Mesendoderm (in vitro differentiated cells): Measurements from ENCODE around the gene OPRL1.
"Not testable (repeated sequence)": the region's sequence is repeated elsewhere in the genome, so short reads cannot be mapped to it uniquely, and the experiment has no call there.

ENCODE experiments used
- DNase-seq: peaks from one replicate; pipeline ENCODE4 v3.0.0; 2013
- H2AK5ac ChIP-seq: 2 replicates; pipeline ENCODE4 v1.6.1; 2013; ENCODE audit warnings: low read length, inconsistent platforms
- H2BK120ac ChIP-seq: 2 replicates; pipeline ENCODE4 v1.6.1; 2013; ENCODE audit warnings: low read depth, mild to moderate bottlenecking, low read length, moderate library complexity, mixed read lengths
- H2BK15ac ChIP-seq: replicated peaks from 2 replicates; pipeline ENCODE4 v1.6.1; 2013; ENCODE audit warnings: low read depth, mild to moderate bottlenecking, moderate library complexity
- H2BK5ac ChIP-seq: 2 replicates; pipeline ENCODE4 v1.6.1; 2013; ENCODE audit warnings: low read length, inconsistent platforms
- H3K18ac ChIP-seq: 2 replicates; pipeline ENCODE4 v1.6.1; 2013; ENCODE audit warnings: mild to moderate bottlenecking, low read length, mixed read lengths
- H3K23ac ChIP-seq: one replicate; pipeline ENCODE4 v1.6.1; 2013; ENCODE audit warnings: low read length
- H3K27ac ChIP-seq: 2 replicates; pipeline ENCODE4 v1.5.1; 2013; ENCODE audit warnings: low read depth, mild to moderate bottlenecking, inconsistent platforms, low read length, moderate library complexity
- H3K27me3 ChIP-seq: 2 replicates; pipeline ENCODE4 v1.6.1; 2013; ENCODE audit warnings: low read length, control low read depth, mild to moderate bottlenecking, inconsistent platforms; ENCODE audit not compliant: insufficient read depth, poor library complexity
- H3K36me3 ChIP-seq: 2 replicates; pipeline ENCODE4 v1.6.1; 2013; ENCODE audit warnings: low read length, inconsistent platforms; ENCODE audit not compliant: control insufficient read depth, insufficient read depth
- H3K4ac ChIP-seq: one replicate; pipeline ENCODE4 v1.6.1; 2013; ENCODE audit warnings: low read depth, mild to moderate bottlenecking, low read length, moderate library complexity
- H3K4me1 ChIP-seq: 2 replicates; pipeline ENCODE4 v1.6.1; 2013; ENCODE audit warnings: low read depth, low read length, inconsistent platforms; ENCODE audit not compliant: control insufficient read depth
- H3K4me2 ChIP-seq: 2 replicates; pipeline ENCODE4 v1.6.1; 2013; ENCODE audit warnings: low read length
- H3K4me3 ChIP-seq: 2 replicates; pipeline ENCODE4 v1.5.1; 2013; ENCODE audit warnings: mild to moderate bottlenecking, low read length
- H3K56ac ChIP-seq: one replicate; pipeline ENCODE4 v1.6.1; 2013; ENCODE audit warnings: low read length
- H3K79me1 ChIP-seq: 2 replicates; pipeline ENCODE4 v1.6.1; 2013; ENCODE audit warnings: low read length, inconsistent platforms
- H3K79me2 ChIP-seq: 2 replicates; pipeline ENCODE4 v1.6.1; 2013; ENCODE audit warnings: mild to moderate bottlenecking, low read length; ENCODE audit not compliant: control insufficient read depth, insufficient read depth
- H3K9ac ChIP-seq: 2 replicates; pipeline ENCODE4 v1.6.1; 2013; ENCODE audit warnings: low read length, inconsistent platforms
- H4K5ac ChIP-seq: one replicate; pipeline ENCODE4 v1.6.1; 2013; ENCODE audit warnings: low read length
- H4K8ac ChIP-seq: one replicate; pipeline ENCODE4 v1.6.1; 2013; ENCODE audit warnings: low read depth, mild to moderate bottlenecking, control low read depth, low read length, moderate library complexity
- WGBS: extraction: QIAGEN DNeasy Blood & Tissue Kit; methylation state at CpG from one replicate; pipeline ENCODE4 v1.1.7; 2013; ENCODE audit warnings: low lambda C conversion rate, missing lambda C conversion rate; ENCODE audit not compliant: insufficient coverage; ENCODE audit errors: extremely low coverage; 5-methylcytosine and 5-hydroxymethylcytosine counted together

OPRL1 gene

GRCh38 chr20:64116016-64116415 lies 36.1 kb downstream of the OPRL1 start:
- WGBS, result no CpG with 5 or more reads among the region's 21 CpGs
- H3K27me3 ChIP-seq, result no peaks in the 10 kb centered on the region

DNA sequence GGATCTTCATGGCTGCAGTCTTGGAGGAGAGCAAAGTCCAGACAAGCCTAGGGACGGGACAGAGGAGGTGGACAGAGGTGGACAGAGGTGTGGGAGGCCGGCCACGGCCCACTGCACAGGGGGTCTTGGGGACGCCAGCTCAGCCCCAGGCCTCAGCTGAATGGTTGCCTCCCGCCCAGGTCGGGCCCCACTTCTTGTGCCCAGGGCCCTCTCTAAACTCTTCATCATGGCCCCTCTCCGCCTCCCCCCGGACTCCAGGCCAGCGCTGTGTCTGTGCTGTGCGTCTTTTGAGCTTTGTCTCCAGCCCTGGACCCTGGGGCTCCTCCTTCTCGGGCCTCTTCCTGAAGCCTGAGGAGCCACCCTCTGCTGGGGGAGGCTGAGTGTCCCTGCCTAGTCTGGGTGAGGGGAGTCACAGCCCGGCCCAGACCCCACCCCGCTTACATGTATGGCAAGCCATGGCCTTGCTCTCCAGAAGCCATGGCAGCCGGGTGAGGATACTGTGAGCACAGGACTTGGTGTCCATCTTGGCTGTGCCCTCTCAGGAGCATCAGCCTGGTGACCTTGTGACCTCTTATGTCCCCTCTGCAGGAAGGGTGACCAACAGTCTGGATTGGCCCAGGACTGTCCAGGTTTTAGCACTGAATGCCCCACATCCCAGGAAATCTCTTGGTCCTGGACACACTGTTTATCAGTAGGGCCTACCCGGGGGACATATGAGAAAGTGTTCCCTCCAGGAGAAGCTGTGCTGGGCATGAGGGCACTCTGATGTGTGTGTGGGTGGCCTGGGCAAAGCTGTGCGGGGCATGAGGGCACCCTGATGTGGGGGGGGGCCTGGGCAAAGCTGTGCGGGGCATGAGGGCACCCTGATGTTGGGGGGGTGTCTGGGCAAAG lies 36.9 kb downstream of the OPRL1 start:
- WGBS, result no CpG with 5 or more reads among the region's 17 CpGs
- no peak overlapping the region for H3K9ac ChIP-seq

More at GRCh38 chr20:64116016-64116415, 36.1 kb downstream of the OPRL1 start:
- H2AK5ac ChIP-seq, result no peak overlapping the region
- H3K4me3 ChIP-seq, result no peak overlapping the region
- no peak overlapping the region for H3K9ac ChIP-seq
- no peak for DNase-seq
- H4K8ac ChIP-seq, result no peak overlapping the region
- H3K23ac ChIP-seq, result no peak overlapping the region
- no peaks in the 10 kb centered on the region for H3K79me2 ChIP-seq
- H2BK120ac ChIP-seq, result no peak overlapping the region
- no peaks in the 10 kb centered on the region for H3K36me3 ChIP-seq
- no peak overlapping the region for H3K56ac ChIP-seq
- no peak overlapping the region for H3K18ac ChIP-seq
- H2BK15ac ChIP-seq, result no peak overlapping the region
- H3K4ac ChIP-seq, result no peak overlapping the region
- no peak overlapping the region for H3K27ac ChIP-seq
- no peaks in the 10 kb centered on the region for H3K4me1 ChIP-seq
- H3K4me2 ChIP-seq, result no peak overlapping the region
- H3K79me1 ChIP-seq, result no peaks in the 10 kb centered on the region
- no peak overlapping the region for H4K5ac ChIP-seq
- no peak overlapping the region for H2BK5ac ChIP-seq

DNA sequence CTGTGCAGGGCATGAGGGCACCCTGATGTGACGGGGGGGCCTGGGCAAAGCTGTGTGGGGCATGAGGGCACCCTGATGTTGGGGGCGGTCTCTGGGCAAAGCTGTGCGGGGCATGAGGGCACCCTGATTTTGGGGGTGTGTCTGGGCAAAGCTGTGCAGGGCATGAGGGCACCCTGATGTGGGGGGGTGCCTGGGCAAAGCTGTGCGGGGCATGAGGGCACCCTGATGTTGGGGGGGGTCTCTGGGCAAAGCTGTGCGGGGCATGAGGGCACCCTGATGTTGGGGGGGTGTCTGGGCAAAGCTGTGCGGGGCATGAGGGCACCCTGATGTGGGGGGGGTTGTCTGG lies 37.5 kb downstream of the OPRL1 start:
- H3K27me3 ChIP-seq, H2BK15ac ChIP-seq, H2BK5ac ChIP-seq, H3K56ac ChIP-seq, H2AK5ac ChIP-seq, H4K8ac ChIP-seq, H3K9ac ChIP-seq, H3K4ac ChIP-seq, H3K27ac ChIP-seq, H3K36me3 ChIP-seq, H3K4me1 ChIP-seq, H3K4me3 ChIP-seq, DNase-seq, H3K79me1 ChIP-seq, H3K4me2 ChIP-seq, H4K5ac ChIP-seq, H2BK120ac ChIP-seq, H3K18ac ChIP-seq, H3K23ac ChIP-seq, H3K79me2 ChIP-seq: not testable (repeated sequence)
- WGBS, result no CpG with 5 or more reads among the region's 6 CpGs

More for the DNA sequence above, 36.9 kb downstream of the OPRL1 start:
- Histone ChIP-seq H3K23ac (no peak overlapping the region), H3K4ac (no peak overlapping the region), H4K8ac (no peak overlapping the region), H3K79me1 (no peaks in the 10 kb centered on the region), H3K79me2 (no peaks in the 10 kb centered on the region), H3K4me3 (no peak overlapping the region), H3K36me3 (no peaks in the 10 kb centered on the region), H3K27ac (no peak overlapping the region), H3K4me2 (no peak overlapping the region), H3K27me3 (no peaks in the 10 kb centered on the region), H2BK15ac (no peak overlapping the region), H2BK120ac (no peak overlapping the region), H3K4me1 (no peaks in the 10 kb centered on the region), H2AK5ac (no peak overlapping the region), H4K5ac (no peak overlapping the region), H3K18ac (no peak overlapping the region), H3K56ac (no peak overlapping the region), H2BK5ac (no peak overlapping the region)
- no peak for DNase-seq

DNA sequence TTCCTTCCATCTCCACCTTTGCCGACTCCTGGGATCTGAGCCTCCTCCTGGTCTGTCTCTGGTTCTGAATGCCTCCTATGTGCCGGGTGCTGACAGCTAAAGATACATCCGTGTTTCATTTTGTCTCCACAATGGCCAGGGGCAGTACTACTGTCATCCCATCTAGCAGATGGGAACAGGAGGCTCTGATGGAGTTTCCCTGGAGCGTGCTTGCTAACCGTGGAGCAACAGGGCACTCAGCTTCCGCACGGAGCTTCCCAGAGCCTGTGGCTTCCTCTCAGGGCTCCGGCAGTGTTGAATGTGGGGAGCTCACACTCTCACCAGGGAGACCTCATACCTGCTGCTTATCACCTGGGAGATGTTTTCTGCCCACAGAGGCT lies 39.4 kb downstream of the OPRL1 start:
- Histone ChIP-seq H3K4me2 (no peak overlapping the region), H3K23ac (no peak overlapping the region), H3K4me3 (no peak overlapping the region), H2BK5ac (no peak overlapping the region), H3K27ac (no peak overlapping the region), H3K36me3 (no peaks in the 10 kb centered on the region), H3K9ac (no peak overlapping the region), H3K27me3 (no peaks in the 10 kb centered on the region), H3K4me1 (no peaks in the 10 kb centered on the region), H3K56ac (no peak overlapping the region), H3K79me1 (no peaks in the 10 kb centered on the region), H3K18ac (no peak overlapping the region), H3K79me2 (no peaks in the 10 kb centered on the region), H4K5ac (no peak overlapping the region), H3K4ac (no peak overlapping the region), H2BK120ac (no peak overlapping the region), H2AK5ac (no peak overlapping the region), H2BK15ac (no peak overlapping the region), H4K8ac (no peak overlapping the region)
- DNase-seq, result no peak
- no CpG with 5 or more reads among the region's 8 CpGs for WGBS

- DNase-seq, result no peak
- Histone ChIP-seq H3K27me3 (no peaks in the 10 kb centered on the region), H3K4me2 (no peak overlapping the region)
These were observed 39.9 kb downstream of the OPRL1 start for GRCh38 chr20:64119681-64120341.

More at GRCh38 chr20:64119681-64120341, 39.9 kb downstream of the OPRL1 start:
- H3K36me3 ChIP-seq, result no peaks in the 10 kb centered on the region
- H3K4ac ChIP-seq, result no peak overlapping the region
- H2AK5ac ChIP-seq, result no peak overlapping the region
- H3K27ac ChIP-seq, result no peak overlapping the region
- no peak overlapping the region for H4K8ac ChIP-seq
- no peak overlapping the region for H3K23ac ChIP-seq
- WGBS, result no CpG with 5 or more reads among the region's 14 CpGs
- H3K4me1 ChIP-seq, result no peaks in the 10 kb centered on the region
- no peak overlapping the region for H2BK5ac ChIP-seq
- no peak overlapping the region for H3K9ac ChIP-seq
- no peak overlapping the region for H3K4me3 ChIP-seq
- H4K5ac ChIP-seq, result no peak overlapping the region
- no peak overlapping the region for H3K18ac ChIP-seq
- no peaks in the 10 kb centered on the region for H3K79me2 ChIP-seq
- H2BK15ac ChIP-seq, result no peak overlapping the region
- H2BK120ac ChIP-seq, result no peak overlapping the region
- no peak overlapping the region for H3K56ac ChIP-seq
- H3K79me1 ChIP-seq, result no peaks in the 10 kb centered on the region
